CD4-positive, alpha-beta T cell treated with Interleukin-12 subunit alpha and Interleukin-12 subunit beta, for 1 hour (primary cell): ENCODE data around the gene TESPA1.

ENCODE experiments used
- DNase-seq: peaks from one replicate; pipeline ENCODE4 v3.0.0-alpha.2; 2020

TESPA1 gene

GRCh38 chr12:54981796-54982195 is 2.8 kb downstream of the TESPA1 start:
- peak; percentile 49 for DNase-seq

- peak; percentile 56 for DNase-seq
Observed at GRCh38 chr12:54980341-54980740, 4.2 kb downstream of the TESPA1 start.

GRCh38 chr12:54977857-54978256 is 6.7 kb downstream of the TESPA1 start:
- peak; percentile 40 for DNase-seq

- DNase-seq, result no peak
Observed at GRCh38 chr12:54977155-54977554, 7.4 kb downstream of the TESPA1 start.

- no peak for DNase-seq
Observed at GRCh38 chr12:54975875-54976274, 8.7 kb downstream of the TESPA1 start.

GRCh38 chr12:54975272-54975671 is 9.3 kb downstream of the TESPA1 start:
- no peak for DNase-seq

GRCh38 chr12:54974279-54974678 is 10.3 kb downstream of the TESPA1 start:
- DNase-seq, result no peak

GRCh38 chr12:54973556-54973955 is 11.0 kb downstream of the TESPA1 start:
- DNase-seq, result no peak

GRCh38 chr12:54970741-54971140 is 13.8 kb downstream of the TESPA1 start:
- DNase-seq, result no peak

- peak; percentile 38 for DNase-seq
Observed at GRCh38 chr12:54968181-54968730, 16.3 kb downstream of the TESPA1 start.

GRCh38 chr12:54967461-54967860 is 17.1 kb downstream of the TESPA1 start:
- no peak for DNase-seq

- DNase-seq, result no peak
Observed at GRCh38 chr12:54961190-54961589, 23.4 kb downstream of the TESPA1 start.

- DNase-seq, result no peak
Observed at GRCh38 chr12:54959291-54960018, 25.1 kb downstream of the TESPA1 start.

- peak; percentile 73 for DNase-seq
Observed at GRCh38 chr12:54958048-54958658, 26.4 kb downstream of the TESPA1 start.

- DNase-seq, result no peak
Observed at GRCh38 chr12:54956818-54957641, 27.5 kb downstream of the TESPA1 start.

- DNase-seq, result no peak
Observed at GRCh38 chr12:54956322-54956721, 28.2 kb downstream of the TESPA1 start.

- no peak for DNase-seq
Observed at GRCh38 chr12:54954801-54955200, 29.8 kb downstream of the TESPA1 start.

GRCh38 chr12:54954228-54954627 is 30.3 kb downstream of the TESPA1 start:
- DNase-seq, result no peak

- no peak for DNase-seq
Observed at GRCh38 chr12:54950071-54950727, 34.4 kb downstream of the TESPA1 start.

GRCh38 chr12:54949073-54949711 is 35.4 kb downstream of the TESPA1 start:
- DNase-seq, result no peak

- DNase-seq, result no peak
Observed at GRCh38 chr12:54948171-54948570, 36.4 kb downstream of the TESPA1 start.

- no peak for DNase-seq
Observed at GRCh38 chr12:54945082-54945481, 39.5 kb downstream of the TESPA1 start.
